ENCODE measurements around the gene APBB1IP. TPM values are rescaled to one million over a fixed set of nuclear protein-coding genes. Genes with fewer than 3 reads are reported as not detected.
"Not testable (repeated sequence)": the region's sequence is repeated elsewhere in the genome, so short reads cannot be mapped to it uniquely, and the experiment has no call there.

APBB1IP gene
- polyA plus RNA-seq, 3 donors, result 24.6 to 78.7 (median 45.4) TPM

GRCh38 chr10:26464632-26465280, 26.6 kb downstream of the APBB1IP start:
- intact Hi-C loops (cut with micrococcal nuclease), result no loop called here
- Mint-ChIP-seq H3K4me3 (no peak overlapping the region), H3K9me3 (no peaks in the 10 kb centered on the region), H3K27me3 (ENCODE audit: low read depth in 3 of 3) (no peaks in the 10 kb centered on the region), H3K36me3 (peaks cover 27 to 51% of the 10 kb centered on the region in 2 donors), H3K4me1 (peaks cover 41% of the 10 kb centered on the region), H3K27ac (peak overlapping the region in 2 of 7 donors; percentile 13 to 75)
- DNase-seq, result no peak
- H3K9me3 ChIP-seq (replicated peaks in 1 of 2; ENCODE audit: control insufficient read depth in 1 of 2, insufficient read depth in 1 of 2, low read length in 2 of 2), result no peaks in the 10 kb centered on the region
- WGBS (ENCODE audit: insufficient coverage), result no CpG with 5 or more reads among the region's 3 CpGs
- H3K4me2 ChIP-seq (replicated peaks; ENCODE audit: extremely low read depth, low read length, poor library complexity, severe bottlenecking), result no peak overlapping the region
- no peak overlapping the region for H3K9ac ChIP-seq (ENCODE audit: insufficient read depth, low read length, poor library complexity, severe bottlenecking)
- no peaks in the 10 kb centered on the region for H3K4me1 ChIP-seq (ENCODE audit: control insufficient read depth in 1 of 2, insufficient read depth in 2 of 2, low read length in 2 of 2)
- peak overlapping the region in 1 of 2 donors; percentile 42 for H3K27ac ChIP-seq (ENCODE audit: low read depth in 1 of 2, low read length in 2 of 2)
- peaks cover 97% of the 10 kb centered on the region for H4K20me1 ChIP-seq (ENCODE audit: insufficient read depth, low read length)
- no peaks in the 10 kb centered on the region for H3K27me3 ChIP-seq (ENCODE audit: control insufficient read depth in 2 of 2, insufficient read depth in 2 of 2, low read length in 2 of 2)
- H2AFZ ChIP-seq (ENCODE audit: insufficient read depth, low read depth, low read length, poor library complexity, severe bottlenecking), result no peak overlapping the region
- peaks cover 100% of the 10 kb centered on the region for H3K79me2 ChIP-seq (ENCODE audit: insufficient read depth, low read length)
- no peak overlapping the region for H3K4me3 ChIP-seq (replicated peaks in 1 of 3; ENCODE audit: low read depth in 2 of 3, low read length in 3 of 3)
- TF ChIP-seq CTCF (IDR thresholded peaks at IDR 0.05), result no peak
- H3K36me3 ChIP-seq (replicated peaks in 1 of 2; ENCODE audit: control insufficient read depth in 1 of 2, insufficient read depth in 2 of 2, low read length in 2 of 2), result peaks cover 8 to 64% of the 10 kb centered on the region in 2 donors

DNA sequence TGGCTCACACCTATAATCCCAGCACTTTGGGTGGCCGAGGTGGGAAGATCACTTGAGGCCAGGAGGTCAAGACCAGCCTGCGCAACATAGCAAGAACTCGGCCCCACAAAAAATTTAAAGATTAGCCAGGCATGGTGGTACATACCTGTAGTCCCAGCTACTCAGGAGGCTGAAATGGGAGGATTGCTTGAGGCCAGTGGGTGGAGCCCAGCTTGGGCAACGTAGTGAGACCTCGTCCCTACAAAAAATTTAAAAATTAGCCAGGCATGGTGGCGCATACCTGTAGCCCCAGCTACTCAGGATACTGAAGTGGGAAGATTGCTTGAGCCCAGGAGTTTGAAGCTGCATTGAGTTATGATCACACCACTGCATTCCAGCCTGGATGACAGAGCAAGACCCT, 28.4 kb downstream of the APBB1IP start:
- H3K4me3 ChIP-seq (replicated peaks in 1 of 3; ENCODE audit: low read depth in 2 of 3, low read length in 3 of 3); H3K9ac ChIP-seq (ENCODE audit: insufficient read depth, low read length, poor library complexity, severe bottlenecking); H3K4me3 Mint-ChIP-seq; H2AFZ ChIP-seq (ENCODE audit: insufficient read depth, low read depth, low read length, poor library complexity, severe bottlenecking); H3K27me3 Mint-ChIP-seq (ENCODE audit: low read depth in 3 of 3); H3K4me1 ChIP-seq (ENCODE audit: control insufficient read depth in 1 of 2, insufficient read depth in 2 of 2, low read length in 2 of 2); H3K9me3 Mint-ChIP-seq; DNase-seq; H3K9me3 ChIP-seq (replicated peaks in 1 of 2; ENCODE audit: control insufficient read depth in 1 of 2, insufficient read depth in 1 of 2, low read length in 2 of 2); H3K27me3 ChIP-seq (ENCODE audit: control insufficient read depth in 2 of 2, insufficient read depth in 2 of 2, low read length in 2 of 2); intact Hi-C loops (cut with micrococcal nuclease); H3K4me2 ChIP-seq (replicated peaks; ENCODE audit: extremely low read depth, low read length, poor library complexity, severe bottlenecking): not testable (repeated sequence)
- 100% methylated on average over 2 of the region's 6 CpGs for WGBS (ENCODE audit: insufficient coverage)
- H3K27ac ChIP-seq (ENCODE audit: low read depth in 1 of 2, low read length in 2 of 2), result peak overlapping the region in 1 of 2 donors; percentile 1
- H4K20me1 ChIP-seq (ENCODE audit: insufficient read depth, low read length), result peaks cover 99% of the 10 kb centered on the region
- peaks cover 8 to 60% of the 10 kb centered on the region in 2 donors for H3K36me3 ChIP-seq (replicated peaks in 1 of 2; ENCODE audit: control insufficient read depth in 1 of 2, insufficient read depth in 2 of 2, low read length in 2 of 2)
- H3K79me2 ChIP-seq (ENCODE audit: insufficient read depth, low read length), result peaks cover 100% of the 10 kb centered on the region
- Mint-ChIP-seq H3K4me1 (peaks cover 47% of the 10 kb centered on the region), H3K27ac (peak overlapping the region in 3 of 7 donors; percentile 50 to 70 (median 63)), H3K36me3 (peaks cover 32 to 46% of the 10 kb centered on the region in 2 donors)

All from CD14-positive monocyte (primary cell).